ENCODE measurements around the gene AMN.

AMN gene

DNA sequence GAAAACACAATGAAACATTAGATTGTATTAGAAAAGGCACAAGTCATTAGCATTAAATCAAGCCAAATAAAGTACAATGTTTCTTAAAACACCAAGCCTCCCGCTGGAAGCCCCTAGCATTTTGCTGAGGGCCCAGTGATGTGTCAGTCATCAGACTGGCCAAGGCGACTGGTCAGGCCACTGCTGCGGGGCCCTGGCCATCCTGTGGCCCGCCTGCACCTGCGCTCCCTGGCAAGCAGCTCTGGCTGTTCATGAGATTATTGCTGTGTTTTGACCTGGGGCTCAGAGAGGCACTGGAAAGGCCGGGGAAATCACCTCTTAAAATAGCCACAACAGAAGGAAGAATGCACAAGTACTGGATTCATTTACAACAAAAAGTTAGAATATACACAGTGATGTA, 24.2 kb upstream of the AMN start:
- no peak for TF ChIP-seq FOXP2 (optimal IDR thresholded peaks at IDR 0.05; ENCODE audit: borderline replicate concordance, extremely low read depth, extremely low read length, insufficient read depth)
- TF ChIP-seq, protein P1, sequence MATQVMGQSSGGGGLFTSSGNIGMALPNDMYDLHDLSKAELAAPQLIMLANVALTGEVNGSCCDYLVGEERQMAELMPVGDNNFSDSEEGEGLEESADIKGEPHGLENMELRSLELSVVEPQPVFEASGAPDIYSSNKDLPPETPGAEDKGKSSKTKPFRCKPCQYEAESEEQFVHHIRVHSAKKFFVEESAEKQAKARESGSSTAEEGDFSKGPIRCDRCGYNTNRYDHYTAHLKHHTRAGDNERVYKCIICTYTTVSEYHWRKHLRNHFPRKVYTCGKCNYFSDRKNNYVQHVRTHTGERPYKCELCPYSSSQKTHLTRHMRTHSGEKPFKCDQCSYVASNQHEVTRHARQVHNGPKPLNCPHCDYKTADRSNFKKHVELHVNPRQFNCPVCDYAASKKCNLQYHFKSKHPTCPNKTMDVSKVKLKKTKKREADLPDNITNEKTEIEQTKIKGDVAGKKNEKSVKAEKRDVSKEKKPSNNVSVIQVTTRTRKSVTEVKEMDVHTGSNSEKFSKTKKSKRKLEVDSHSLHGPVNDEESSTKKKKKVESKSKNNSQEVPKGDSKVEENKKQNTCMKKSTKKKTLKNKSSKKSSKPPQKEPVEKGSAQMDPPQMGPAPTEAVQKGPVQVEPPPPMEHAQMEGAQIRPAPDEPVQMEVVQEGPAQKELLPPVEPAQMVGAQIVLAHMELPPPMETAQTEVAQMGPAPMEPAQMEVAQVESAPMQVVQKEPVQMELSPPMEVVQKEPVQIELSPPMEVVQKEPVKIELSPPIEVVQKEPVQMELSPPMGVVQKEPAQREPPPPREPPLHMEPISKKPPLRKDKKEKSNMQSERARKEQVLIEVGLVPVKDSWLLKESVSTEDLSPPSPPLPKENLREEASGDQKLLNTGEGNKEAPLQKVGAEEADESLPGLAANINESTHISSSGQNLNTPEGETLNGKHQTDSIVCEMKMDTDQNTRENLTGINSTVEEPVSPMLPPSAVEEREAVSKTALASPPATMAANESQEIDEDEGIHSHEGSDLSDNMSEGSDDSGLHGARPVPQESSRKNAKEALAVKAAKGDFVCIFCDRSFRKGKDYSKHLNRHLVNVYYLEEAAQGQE (IDR thresholded peaks at IDR 0.05; ENCODE audit: insufficient read depth in 1 of 2, low read depth in 2 of 2, low read length in 2 of 2), result no peak
- TF ChIP-seq POLR2AphosphoS5 (IDR thresholded peaks at IDR 0.05; ENCODE audit: low read depth, low read length), result no peak
- no peak for TF ChIP-seq TAF1 (IDR thresholded peaks at IDR 0.05; ENCODE audit: borderline replicate concordance, insufficient read depth, low read length)
- TF ChIP-seq SIN3A (IDR thresholded peaks at IDR 0.05; ENCODE audit: borderline replicate concordance, insufficient read depth, low read length), result no peak

- TF ChIP-seq, protein P1 (IDR thresholded peaks at IDR 0.05; ENCODE audit: insufficient read depth in 1 of 2, low read depth in 2 of 2, low read length in 2 of 2), result no peak
- TF ChIP-seq FOXP2 (optimal IDR thresholded peaks at IDR 0.05; ENCODE audit: borderline replicate concordance, extremely low read depth, extremely low read length, insufficient read depth), result no peak
- TF ChIP-seq POLR2AphosphoS5 (IDR thresholded peaks at IDR 0.05; ENCODE audit: low read depth, low read length), result no peak
These were observed 23.5 kb upstream of the AMN start for GRCh38 chr14:102898776-102899515.

DNA sequence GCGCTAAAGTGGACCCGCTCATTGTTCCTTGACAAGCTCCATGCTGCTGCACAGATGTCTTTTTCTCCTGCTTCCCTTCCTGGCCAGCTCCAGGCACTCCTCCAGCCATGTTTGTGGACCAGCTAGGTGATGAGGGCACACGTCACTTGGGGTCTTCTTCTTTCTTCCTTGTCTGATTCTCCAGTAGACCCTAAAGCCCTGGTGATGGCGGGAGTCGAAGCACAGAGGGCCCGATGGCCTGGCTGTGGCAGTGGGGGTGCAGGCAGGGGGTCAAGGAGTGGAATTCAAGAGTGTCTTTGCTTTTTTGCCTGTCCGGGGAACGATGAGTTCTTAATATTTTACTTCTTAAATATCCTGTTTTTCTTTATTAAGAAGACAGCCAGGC, 23.0 kb upstream of the AMN start:
- TF ChIP-seq FOXP2 (optimal IDR thresholded peaks at IDR 0.05; ENCODE audit: borderline replicate concordance, extremely low read depth, extremely low read length, insufficient read depth), result no peak
- no peak for TF ChIP-seq TAF1 (IDR thresholded peaks at IDR 0.05; ENCODE audit: borderline replicate concordance, insufficient read depth, low read length)
- TF ChIP-seq POLR2AphosphoS5 (IDR thresholded peaks at IDR 0.05; ENCODE audit: low read depth, low read length), result no peak
- TF ChIP-seq SIN3A (IDR thresholded peaks at IDR 0.05; ENCODE audit: borderline replicate concordance, insufficient read depth, low read length), result no peak
- TF ChIP-seq, protein P1 (IDR thresholded peaks at IDR 0.05; ENCODE audit: insufficient read depth in 1 of 2, low read depth in 2 of 2, low read length in 2 of 2), result no peak

- TF ChIP-seq, protein P1 (IDR thresholded peaks at IDR 0.05; ENCODE audit: insufficient read depth in 1 of 2, low read depth in 2 of 2, low read length in 2 of 2), result no peak
- no peak for TF ChIP-seq FOXP2 (optimal IDR thresholded peaks at IDR 0.05; ENCODE audit: borderline replicate concordance, extremely low read depth, extremely low read length, insufficient read depth)
- no peak for TF ChIP-seq TAF1 (IDR thresholded peaks at IDR 0.05; ENCODE audit: borderline replicate concordance, insufficient read depth, low read length)
- TF ChIP-seq POLR2AphosphoS5 (IDR thresholded peaks at IDR 0.05; ENCODE audit: low read depth, low read length), result no peak
- TF ChIP-seq SIN3A (IDR thresholded peaks at IDR 0.05; ENCODE audit: borderline replicate concordance, insufficient read depth, low read length), result no peak
These were observed 21.6 kb upstream of the AMN start for GRCh38 chr14:102900631-102901571.

Data from PFSK-1 (cell line).